Measurements from ENCODE around the gene TRIM7. TPM values are rescaled to one million over a fixed set of nuclear protein-coding genes. Genes with fewer than 3 reads are reported as not detected.

TRIM7 gene
- total RNA-seq, 2 experiments from 2014 or later: 1.1 to 3.0 TPM

GRCh38 chr5:181198905-181199519, 6.0 kb downstream of the TRIM7 start:
- H3K4me3 Mint-ChIP-seq: no peak overlapping the region
- intact Hi-C loops (cut with micrococcal nuclease): no loop called here
- no peaks in the 10 kb centered on the region for H3K9me3 Mint-ChIP-seq
- CTCF ChIA-PET: no interaction called here
- no peak for ATAC-seq
- no peak for DNase-seq
- H3K27me3 Mint-ChIP-seq: peaks cover 8% of the 10 kb centered on the region
- POLR2A ChIA-PET: interaction anchor here (0.7 to 1.3 kb wide), 5 partner anchors 7 to 17 kb away, joined by 3 to 5 read pairs (median 4); no protein-coding TSS in a partner anchor
- H3K36me3 Mint-ChIP-seq (ENCODE audit: low read depth): no peaks in the 10 kb centered on the region
- no peak overlapping the region for H3K27ac Mint-ChIP-seq
- TF ChIP-seq, protein P1, sequence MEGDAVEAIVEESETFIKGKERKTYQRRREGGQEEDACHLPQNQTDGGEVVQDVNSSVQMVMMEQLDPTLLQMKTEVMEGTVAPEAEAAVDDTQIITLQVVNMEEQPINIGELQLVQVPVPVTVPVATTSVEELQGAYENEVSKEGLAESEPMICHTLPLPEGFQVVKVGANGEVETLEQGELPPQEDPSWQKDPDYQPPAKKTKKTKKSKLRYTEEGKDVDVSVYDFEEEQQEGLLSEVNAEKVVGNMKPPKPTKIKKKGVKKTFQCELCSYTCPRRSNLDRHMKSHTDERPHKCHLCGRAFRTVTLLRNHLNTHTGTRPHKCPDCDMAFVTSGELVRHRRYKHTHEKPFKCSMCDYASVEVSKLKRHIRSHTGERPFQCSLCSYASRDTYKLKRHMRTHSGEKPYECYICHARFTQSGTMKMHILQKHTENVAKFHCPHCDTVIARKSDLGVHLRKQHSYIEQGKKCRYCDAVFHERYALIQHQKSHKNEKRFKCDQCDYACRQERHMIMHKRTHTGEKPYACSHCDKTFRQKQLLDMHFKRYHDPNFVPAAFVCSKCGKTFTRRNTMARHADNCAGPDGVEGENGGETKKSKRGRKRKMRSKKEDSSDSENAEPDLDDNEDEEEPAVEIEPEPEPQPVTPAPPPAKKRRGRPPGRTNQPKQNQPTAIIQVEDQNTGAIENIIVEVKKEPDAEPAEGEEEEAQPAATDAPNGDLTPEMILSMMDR (IDR thresholded peaks at IDR 0.05): no peak
- peaks cover under 1% of the 10 kb centered on the region for H3K4me1 Mint-ChIP-seq (ENCODE audit: low read depth)

DNA sequence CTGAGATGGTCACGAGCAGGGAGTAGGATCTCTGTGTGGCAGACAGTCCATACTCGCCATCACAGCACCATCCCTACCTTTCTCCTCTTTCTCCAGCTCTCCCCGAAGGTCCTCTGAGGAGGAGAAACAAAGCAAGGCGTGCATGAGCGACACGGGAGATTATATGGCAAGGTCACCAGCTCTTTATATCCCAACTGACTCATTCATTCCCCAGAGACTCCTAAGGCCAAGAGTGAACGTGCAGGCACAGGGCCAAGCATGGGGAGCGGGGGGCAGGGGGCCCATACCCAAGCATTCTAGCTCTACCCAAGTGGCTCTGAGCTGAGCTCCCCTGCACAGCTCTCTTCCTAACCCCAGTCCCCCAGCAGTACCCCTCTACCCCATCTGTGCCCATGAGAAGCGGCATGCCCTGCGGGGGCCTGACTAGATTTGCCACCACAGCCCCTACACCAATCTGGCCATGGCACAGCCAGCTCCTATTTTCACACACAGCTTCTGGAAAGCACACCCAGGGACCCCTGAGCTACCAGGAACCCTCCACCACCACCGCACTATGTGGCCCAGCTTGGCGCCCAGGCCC, 6.8 kb downstream of the TRIM7 start:
- ATAC-seq: no peak
- intact Hi-C loops (cut with micrococcal nuclease): no loop called here
- H3K36me3 Mint-ChIP-seq (ENCODE audit: low read depth): peaks cover 3% of the 10 kb centered on the region
- no peaks in the 10 kb centered on the region for H3K9me3 Mint-ChIP-seq
- ChIA-PET CTCF (interaction anchor here (1.0 kb wide), 1 partner anchor 9 kb away, joined by 5 read pairs; no protein-coding TSS in a partner anchor), POLR2A (interaction anchor here (1.0 to 1.5 kb wide), 6 partner anchors 8 to 47 kb away, joined by 3 to 5 read pairs (median 3); no protein-coding TSS in a partner anchor)
- TF ChIP-seq, protein P1 (IDR thresholded peaks at IDR 0.05): no peak
- DNase-seq: no peak
- H3K4me3 Mint-ChIP-seq: no peak overlapping the region
- no peaks in the 10 kb centered on the region for H3K27me3 Mint-ChIP-seq
- H3K27ac Mint-ChIP-seq: no peak overlapping the region
- peaks cover 6% of the 10 kb centered on the region for H3K4me1 Mint-ChIP-seq (ENCODE audit: low read depth)

DNA sequence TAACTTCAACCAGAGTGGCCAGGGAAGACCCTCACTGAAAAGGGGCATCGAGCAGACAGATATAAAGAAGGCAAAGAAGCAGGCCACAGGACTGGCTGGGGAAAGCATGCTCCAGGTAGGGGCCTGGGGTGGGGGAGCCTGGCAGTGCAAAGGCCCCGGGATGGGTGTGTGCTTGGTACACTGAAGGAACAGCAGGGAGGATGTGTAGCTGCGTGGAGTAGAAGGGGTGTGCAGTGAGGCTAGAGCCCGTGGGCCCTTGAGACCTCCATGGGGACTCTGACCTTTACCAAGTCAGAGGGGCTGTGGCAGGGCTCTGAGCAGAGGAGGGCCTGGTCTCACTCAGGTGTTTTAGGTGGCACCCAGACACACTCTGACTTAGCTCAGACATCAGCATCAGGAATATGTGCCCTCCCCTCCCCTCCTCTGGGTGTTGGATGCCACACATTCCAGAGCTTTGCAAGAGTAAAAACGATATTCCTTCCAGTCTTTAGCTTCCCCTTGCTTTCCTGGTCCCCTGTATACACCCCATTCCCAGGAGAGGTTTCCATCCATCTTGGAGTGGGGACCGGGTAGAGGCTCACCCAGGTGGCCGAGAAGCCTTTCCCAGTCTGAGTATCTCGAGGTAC, 7.6 kb downstream of the TRIM7 start:
- Mint-ChIP-seq H3K27me3 (no peaks in the 10 kb centered on the region), H3K4me1 (ENCODE audit: low read depth) (peaks cover 13% of the 10 kb centered on the region), H3K36me3 (ENCODE audit: low read depth) (peaks cover 3% of the 10 kb centered on the region), H3K27ac (no peak overlapping the region), H3K9me3 (no peaks in the 10 kb centered on the region), H3K4me3 (no peak overlapping the region)
- ChIA-PET CTCF (interaction anchor here (1.0 kb wide), 1 partner anchor 9 kb away, joined by 5 read pairs; no protein-coding TSS in a partner anchor), POLR2A (interaction anchor here (0.9 to 1.5 kb wide), 5 partner anchors 11 to 48 kb away, joined by 3 to 5 read pairs (median 3); no protein-coding TSS in a partner anchor)
- intact Hi-C loops (cut with micrococcal nuclease): no loop called here
- TF ChIP-seq, protein P1 (IDR thresholded peaks at IDR 0.05): no peak
- no peak for DNase-seq
- no peak for ATAC-seq

- Mint-ChIP-seq H3K36me3 (ENCODE audit: low read depth) (peaks cover 7% of the 10 kb centered on the region), H3K4me1 (ENCODE audit: low read depth) (peaks cover 18% of the 10 kb centered on the region), H3K9me3 (no peaks in the 10 kb centered on the region), H3K27ac (no peak overlapping the region), H3K4me3 (no peak overlapping the region), H3K27me3 (no peaks in the 10 kb centered on the region)
- DNase-seq: no peak
- POLR2A ChIA-PET: interaction anchor here (9.3 kb wide), 1 partner anchor 10 kb away, joined by 159 read pairs; the partner anchor contains the start of gene TRIM7
- ATAC-seq: no peak
- CTCF ChIA-PET: no interaction called here
- intact Hi-C loops (cut with micrococcal nuclease): no loop called here
- TF ChIP-seq, protein P1 (IDR thresholded peaks at IDR 0.05): no peak
These were observed 9.7 kb downstream of the TRIM7 start for GRCh38 chr5:181195249-181195761.

Data from activated CD8-positive, alpha-beta T cell treated with anti-CD3 and anti-CD28 coated beads for 36 hours (primary cell).